ENCODE results near the gene NUB1. TPM values are rescaled to one million over a fixed set of nuclear protein-coding genes. Genes with fewer than 3 reads are reported as not detected.
"Not testable (repeated sequence)": the region's sequence is repeated elsewhere in the genome, so short reads cannot be mapped to it uniquely, and the experiment has no call there.

NUB1 gene
- polyA plus RNA-seq, 1 of the 3 experiments (the other 2 are of a cell fraction), result 54.0 TPM

GRCh38 chr7:151301471-151302462, 39.8 kb upstream of the NUB1 start:
- Histone ChIP-seq H3K9me2 (no peaks in the 10 kb centered on the region), H3K9ac (no peak overlapping the region), H3K4me3 (ENCODE audit: low read depth in 2 of 2, low read length in 1 of 2) (no peak overlapping the region), H3K27me3 (ENCODE audit: insufficient read depth) (peaks cover 31% of the 10 kb centered on the region), H3K9me3 (no peaks in the 10 kb centered on the region), H3K79me2 (ENCODE audit: insufficient read depth) (no peaks in the 10 kb centered on the region), H3K4me1 (ENCODE audit: control insufficient read depth in 1 of 2, insufficient read depth in 2 of 2, low read depth in 1 of 2, low read length in 1 of 2) (peaks cover 0 to 3% of the 10 kb centered on the region in 2 experiments; a peak in 1 of 4 replicates), H2AFZ (ENCODE audit: low read depth) (no peak overlapping the region), H3K36me3 (replicated peaks in 1 of 2; ENCODE audit: control insufficient read depth in 1 of 2, insufficient read depth in 2 of 2, low read length in 1 of 2) (no peaks in the 10 kb centered on the region), H3K27ac (ENCODE audit: low read depth in 2 of 2, low read length in 1 of 2) (no peak overlapping the region), H4K20me1 (ENCODE audit: insufficient read depth) (no peaks in the 10 kb centered on the region), H3K4me2 (no peak overlapping the region), H3F3A (replicated peaks; ENCODE audit: insufficient read depth) (no peaks in the 10 kb centered on the region)
- WGBS (ENCODE audit: low lambda C conversion rate), result 60% methylated on average over 20 of the region's 20 CpGs
- CTCF ChIA-PET, result interaction anchor here (0.6 to 9.3 kb wide), 18 partner anchors 9 to 186 kb away, joined by 3 to 86 read pairs (median 5); no protein-coding TSS in a partner anchor
- POLR2A ChIA-PET, result no interaction called here
- DNase-seq, result no peak
- no peak for TF ChIP-seq RAD21 (IDR thresholded peaks at IDR 0.05; ENCODE audit: low read length)
- TF ChIP-seq, protein P1, sequence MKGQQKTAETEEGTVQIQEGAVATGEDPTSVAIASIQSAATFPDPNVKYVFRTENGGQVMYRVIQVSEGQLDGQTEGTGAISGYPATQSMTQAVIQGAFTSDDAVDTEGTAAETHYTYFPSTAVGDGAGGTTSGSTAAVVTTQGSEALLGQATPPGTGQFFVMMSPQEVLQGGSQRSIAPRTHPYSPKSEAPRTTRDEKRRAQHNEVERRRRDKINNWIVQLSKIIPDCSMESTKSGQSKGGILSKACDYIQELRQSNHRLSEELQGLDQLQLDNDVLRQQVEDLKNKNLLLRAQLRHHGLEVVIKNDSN (IDR thresholded peaks at IDR 0.05; ENCODE audit: borderline replicate concordance, low read depth), result no peak
- no peak for TF ChIP-seq TAF1 (IDR thresholded peaks at IDR 0.05; ENCODE audit: borderline replicate concordance, low read depth, low read length)
- TF ChIP-seq TEAD4 (IDR thresholded peaks at IDR 0.05; ENCODE audit: borderline replicate concordance, insufficient read depth), result no peak
- TF ChIP-seq, protein P2, sequence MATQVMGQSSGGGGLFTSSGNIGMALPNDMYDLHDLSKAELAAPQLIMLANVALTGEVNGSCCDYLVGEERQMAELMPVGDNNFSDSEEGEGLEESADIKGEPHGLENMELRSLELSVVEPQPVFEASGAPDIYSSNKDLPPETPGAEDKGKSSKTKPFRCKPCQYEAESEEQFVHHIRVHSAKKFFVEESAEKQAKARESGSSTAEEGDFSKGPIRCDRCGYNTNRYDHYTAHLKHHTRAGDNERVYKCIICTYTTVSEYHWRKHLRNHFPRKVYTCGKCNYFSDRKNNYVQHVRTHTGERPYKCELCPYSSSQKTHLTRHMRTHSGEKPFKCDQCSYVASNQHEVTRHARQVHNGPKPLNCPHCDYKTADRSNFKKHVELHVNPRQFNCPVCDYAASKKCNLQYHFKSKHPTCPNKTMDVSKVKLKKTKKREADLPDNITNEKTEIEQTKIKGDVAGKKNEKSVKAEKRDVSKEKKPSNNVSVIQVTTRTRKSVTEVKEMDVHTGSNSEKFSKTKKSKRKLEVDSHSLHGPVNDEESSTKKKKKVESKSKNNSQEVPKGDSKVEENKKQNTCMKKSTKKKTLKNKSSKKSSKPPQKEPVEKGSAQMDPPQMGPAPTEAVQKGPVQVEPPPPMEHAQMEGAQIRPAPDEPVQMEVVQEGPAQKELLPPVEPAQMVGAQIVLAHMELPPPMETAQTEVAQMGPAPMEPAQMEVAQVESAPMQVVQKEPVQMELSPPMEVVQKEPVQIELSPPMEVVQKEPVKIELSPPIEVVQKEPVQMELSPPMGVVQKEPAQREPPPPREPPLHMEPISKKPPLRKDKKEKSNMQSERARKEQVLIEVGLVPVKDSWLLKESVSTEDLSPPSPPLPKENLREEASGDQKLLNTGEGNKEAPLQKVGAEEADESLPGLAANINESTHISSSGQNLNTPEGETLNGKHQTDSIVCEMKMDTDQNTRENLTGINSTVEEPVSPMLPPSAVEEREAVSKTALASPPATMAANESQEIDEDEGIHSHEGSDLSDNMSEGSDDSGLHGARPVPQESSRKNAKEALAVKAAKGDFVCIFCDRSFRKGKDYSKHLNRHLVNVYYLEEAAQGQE (IDR thresholded peaks at IDR 0.05; ENCODE audit: low read depth, low read length), result no peak
- no peak for TF ChIP-seq NFIC (IDR thresholded peaks at IDR 0.05; ENCODE audit: borderline replicate concordance)
- TF ChIP-seq ELF1 (IDR thresholded peaks at IDR 0.05), result no peak
- no peak for TF ChIP-seq YY1 (IDR thresholded peaks at IDR 0.05; ENCODE audit: low read depth)
- no peak for TF ChIP-seq RXRA (IDR thresholded peaks at IDR 0.05; ENCODE audit: borderline replicate concordance, low read depth)

DNA sequence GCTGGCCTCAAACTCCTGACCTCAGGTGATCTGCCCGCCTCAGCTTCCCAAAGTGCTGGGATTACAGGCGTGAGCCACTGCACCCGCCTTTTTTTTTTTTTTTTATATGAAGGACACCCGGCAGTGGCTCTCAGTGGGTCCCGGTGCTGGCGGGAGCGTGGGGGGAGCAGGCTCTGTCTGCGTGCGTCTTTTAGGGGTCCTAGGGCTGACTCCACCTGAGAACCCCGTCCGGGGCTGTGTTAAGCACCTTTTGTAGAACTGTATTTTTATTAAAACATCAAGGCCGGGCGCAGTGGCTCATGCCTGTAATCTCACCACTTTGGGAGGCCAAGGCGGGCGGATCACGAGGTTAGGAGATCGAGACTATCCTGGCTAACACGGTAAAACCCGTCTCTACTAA, 37.4 kb upstream of the NUB1 start:
- H4K20me1 ChIP-seq (ENCODE audit: insufficient read depth); H3K9me2 ChIP-seq; H3K27ac ChIP-seq (ENCODE audit: low read depth in 2 of 2, low read length in 1 of 2); H3K9ac ChIP-seq; DNase-seq; H3K36me3 ChIP-seq (replicated peaks in 1 of 2; ENCODE audit: control insufficient read depth in 1 of 2, insufficient read depth in 2 of 2, low read length in 1 of 2); H3F3A ChIP-seq (replicated peaks; ENCODE audit: insufficient read depth); H2AFZ ChIP-seq (ENCODE audit: low read depth); H3K4me1 ChIP-seq (ENCODE audit: control insufficient read depth in 1 of 2, insufficient read depth in 2 of 2, low read depth in 1 of 2, low read length in 1 of 2); H3K9me3 ChIP-seq; H3K4me2 ChIP-seq; H3K4me3 ChIP-seq (ENCODE audit: low read depth in 2 of 2, low read length in 1 of 2); H3K79me2 ChIP-seq (ENCODE audit: insufficient read depth): not testable (repeated sequence)
- peaks cover 38% of the 10 kb centered on the region for H3K27me3 ChIP-seq (ENCODE audit: insufficient read depth)
- ChIA-PET CTCF (interaction anchor here (0.7 to 9.3 kb wide), 34 partner anchors 11 to 579 kb away, joined by 3 to 97 read pairs (median 4); partner anchors contain the start of gene NUB1), POLR2A (interaction anchor here (0.6 kb wide), 1 partner anchor 635 kb away, joined by 4 read pairs; no protein-coding TSS in a partner anchor)
- 74% methylated on average over 19 of the region's 19 CpGs for WGBS (ENCODE audit: low lambda C conversion rate)

Measured in SK-N-SH (cell line).